GM23338 (cell line): ENCODE results near the gene MAMDC2. TPM values are rescaled to one million over a fixed set of nuclear protein-coding genes. Genes with fewer than 3 reads are reported as not detected.

Experiments
- ATAC-seq: fragments of 200-7000 bp; cut with Tn5 transposase; 3 replicates; pipeline ENCODE4 v1.9.1; 2020
- DNase-seq: peaks from one replicate; pipeline ENCODE4 v3.0.0-alpha.2; 2015; ENCODE audit warnings: low spot score
- H2AFZ ChIP-seq: fragments of 200-600 bp; sonication (generic); 2 replicates; pipeline ENCODE4 v1.8.0; 2016; ENCODE audit warnings: antibody characterized with exemption, mild to moderate bottlenecking, moderate library complexity
- H3F3A ChIP-seq: fragments of 200-600 bp; sonication (generic); replicated peaks from 2 replicates; pipeline ENCODE4 v1.8.0; 2017; ENCODE audit warnings: antibody characterized with exemption, mixed run types, low read depth
- H3K27ac ChIP-seq: fragments of 200-600 bp; sonication (generic); 2 replicates; pipeline ENCODE4 v1.6.1; 2016; ENCODE audit warnings: low read depth
- H3K27me3 ChIP-seq: fragments of 200-600 bp; sonication (generic); 2 replicates; pipeline ENCODE4 v1.8.0; 2016; ENCODE audit warnings: mild to moderate bottlenecking, mixed run types, moderate library complexity; ENCODE audit not compliant: insufficient read depth
- H3K36me3 ChIP-seq: fragments of 200-600 bp; sonication (generic); 2 replicates; pipeline ENCODE4 v1.8.0; 2016; ENCODE audit warnings: mild to moderate bottlenecking; ENCODE audit not compliant: insufficient read depth
- H3K4me1 ChIP-seq: fragments of 200-600 bp; sonication (generic); 2 replicates; pipeline ENCODE4 v1.8.0; 2016; ENCODE audit warnings: mild to moderate bottlenecking, moderate library complexity; ENCODE audit not compliant: insufficient read depth
- H3K4me2 ChIP-seq: fragments of 200-600 bp; sonication (generic); 2 replicates; pipeline ENCODE4 v1.7.1; 2017; ENCODE audit warnings: mixed run types
- H3K4me3 ChIP-seq: fragments of 200-600 bp; sonication (generic); 2 replicates; pipeline ENCODE4 v1.6.1; 2016; ENCODE audit warnings: mixed run types
- H3K79me2 ChIP-seq: fragments of 200-600 bp; sonication (generic); replicated peaks from 2 replicates; pipeline ENCODE4 v1.8.0; 2017; ENCODE audit warnings: mild to moderate bottlenecking; ENCODE audit not compliant: insufficient read depth
- H3K9me2 ChIP-seq: fragments of 200-600 bp; sonication (generic); 2 replicates; pipeline ENCODE4 v1.8.0; 2017; ENCODE audit not compliant: insufficient read depth
- H4K20me1 ChIP-seq: fragments of 200-600 bp; sonication (generic); replicated peaks from 2 replicates; pipeline ENCODE4 v1.8.0; 2017; ENCODE audit warnings: mild to moderate bottlenecking; ENCODE audit not compliant: insufficient read depth
- H3K27ac Mint-ChIP-seq: 2 replicates; pipeline ENCODE4 v1.8.0; 2020; ENCODE audit warnings: inconsistent platforms, mild to moderate bottlenecking, moderate library complexity, mixed read lengths
- H3K27me3 Mint-ChIP-seq: 3 replicates; pipeline ENCODE4 v1.8.0; 2022; ENCODE audit warnings: low read depth, mild to moderate bottlenecking, moderate library complexity, mixed read lengths, inconsistent platforms; ENCODE audit not compliant: insufficient read depth, poor library complexity
- H3K36me3 Mint-ChIP-seq: 3 replicates; pipeline ENCODE4 v1.8.0; 2021; ENCODE audit warnings: low read depth, mild to moderate bottlenecking, inconsistent platforms, moderate library complexity, mixed read lengths
- H3K4me1 Mint-ChIP-seq: 3 replicates; pipeline ENCODE4 v1.8.0; 2020; ENCODE audit warnings: mild to moderate bottlenecking, inconsistent platforms, mixed read lengths
- H3K4me3 Mint-ChIP-seq: 3 replicates; pipeline ENCODE4 v1.8.0; 2021; ENCODE audit warnings: moderate library complexity, mild to moderate bottlenecking, inconsistent platforms, mixed read lengths
- H3K9me3 Mint-ChIP-seq: 3 replicates; pipeline ENCODE4 v1.8.0; 2020; ENCODE audit warnings: moderate library complexity, mild to moderate bottlenecking, inconsistent platforms, mixed read lengths
- CREB1 ChIP-seq: fragments of 250-450 bp; sonication (Bioruptor Pico); IDR thresholded peaks from 2 replicates; pipeline ENCODE4 v1.5.0; 2020; ENCODE audit warnings: low read depth, mild to moderate bottlenecking, moderate library complexity
- EZH2phosphoT487 ChIP-seq: fragments of 200-600 bp; sonication (generic); IDR thresholded peaks from one replicate; pipeline ENCODE4 v1.8.1; 2018; ENCODE audit warnings: antibody characterized with exemption; ENCODE audit not compliant: unreplicated experiment
- JUNB ChIP-seq: IDR thresholded peaks from one replicate; pipeline ENCODE4 v1.6.1; 2016; ENCODE audit warnings: antibody characterized with exemption; ENCODE audit not compliant: unreplicated experiment
- POLR2AphosphoS5 ChIP-seq: IDR thresholded peaks from 2 replicates; pipeline ENCODE4 v1.6.1; 2016; ENCODE audit warnings: antibody characterized with exemption, low read depth
- REST ChIP-seq: IDR thresholded peaks from one replicate; pipeline ENCODE4 v1.6.1; 2018; ENCODE audit warnings: antibody characterized with exemption; ENCODE audit not compliant: unreplicated experiment
- STAT1 ChIP-seq: IDR thresholded peaks from one replicate; pipeline ENCODE4 v1.6.1; 2016; ENCODE audit warnings: antibody characterized with exemption; ENCODE audit not compliant: unreplicated experiment
- ZNF331 ChIP-seq: fragments of 250-450 bp; sonication (Bioruptor Pico); IDR thresholded peaks from 2 replicates; pipeline ENCODE4 v1.5.0; 2020; ENCODE audit warnings: low read depth, mild to moderate bottlenecking, moderate library complexity
- ZNF462 ChIP-seq: fragments of 250-450 bp; sonication (Bioruptor Pico); IDR thresholded peaks from 2 replicates; pipeline ENCODE4 v1.5.0; 2020; ENCODE audit warnings: mild to moderate bottlenecking, moderate library complexity
- polyA plus RNA-seq: library from polyadenylated mRNA; unstranded; fragments of >200 nt; fragmentation: Nextera tagmentation; extraction: Ambion mirVana; gene quantifications from 2 replicates; pipeline ENCODE4 v1.2.1, GENCODE V29; 2016
- total RNA-seq: library from RNA; depleted of rRNA; stranded (reverse); fragments of >200 nt; shearing (Covaris generic); gene quantifications from 2 replicates; pipeline ENCODE4 v1.2.3, GENCODE V29; 2014
- TF ChIP-seq, protein P1 (sequence below): IDR thresholded peaks from 2 replicates; pipeline ENCODE4 v1.6.1; 2016; ENCODE audit warnings: antibody characterized with exemption

Gene MAMDC2
- total and polyA plus RNA-seq, 2 experiments from 2014 or later: 7.7 to 19.6 TPM

- H3K4me3 Mint-ChIP-seq: no peak overlapping the region
- TF ChIP-seq JUNB: no peak
- no peak for TF ChIP-seq POLR2AphosphoS5
- TF ChIP-seq, protein P1, sequence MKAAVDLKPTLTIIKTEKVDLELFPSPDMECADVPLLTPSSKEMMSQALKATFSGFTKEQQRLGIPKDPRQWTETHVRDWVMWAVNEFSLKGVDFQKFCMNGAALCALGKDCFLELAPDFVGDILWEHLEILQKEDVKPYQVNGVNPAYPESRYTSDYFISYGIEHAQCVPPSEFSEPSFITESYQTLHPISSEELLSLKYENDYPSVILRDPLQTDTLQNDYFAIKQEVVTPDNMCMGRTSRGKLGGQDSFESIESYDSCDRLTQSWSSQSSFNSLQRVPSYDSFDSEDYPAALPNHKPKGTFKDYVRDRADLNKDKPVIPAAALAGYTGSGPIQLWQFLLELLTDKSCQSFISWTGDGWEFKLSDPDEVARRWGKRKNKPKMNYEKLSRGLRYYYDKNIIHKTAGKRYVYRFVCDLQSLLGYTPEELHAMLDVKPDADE: no peak
- no peak for TF ChIP-seq ZNF331 (CRISPR knock-in tag)
- no peak for TF ChIP-seq ZNF462 (CRISPR knock-in tag)
- H3K4me1 ChIP-seq: no peaks in the 10 kb centered on the region
- H3K4me3 ChIP-seq: no peak overlapping the region
- DNase-seq: no peak
- no peaks in the 10 kb centered on the region for H3F3A ChIP-seq
- ATAC-seq: no peak
- no peaks in the 10 kb centered on the region for H3K36me3 ChIP-seq
- H3K36me3 Mint-ChIP-seq: no peaks in the 10 kb centered on the region
- H3K9me2 ChIP-seq: no peaks in the 10 kb centered on the region
- H3K27ac ChIP-seq: no peak overlapping the region
- H3K27me3 Mint-ChIP-seq: no peaks in the 10 kb centered on the region
- no peak overlapping the region for H3K27ac Mint-ChIP-seq
- H3K27me3 ChIP-seq: no peaks in the 10 kb centered on the region
- peaks cover 4% of the 10 kb centered on the region; the same call in 2 of the 3 replicates for H3K4me1 Mint-ChIP-seq
- H3K4me2 ChIP-seq: no peak overlapping the region
- no peak overlapping the region for H2AFZ ChIP-seq
- H3K9me3 Mint-ChIP-seq: no peaks in the 10 kb centered on the region
- no peaks in the 10 kb centered on the region for H4K20me1 ChIP-seq
- no peaks in the 10 kb centered on the region for H3K79me2 ChIP-seq
Measured at GRCh38 chr9:70192707-70193106, 149.1 kb downstream of the MAMDC2 start.

GRCh38 chr9:70195456-70195855, 151.8 kb downstream of the MAMDC2 start:
- H3K36me3 ChIP-seq: no peaks in the 10 kb centered on the region
- no peak overlapping the region for H2AFZ ChIP-seq
- DNase-seq (no peak), ATAC-seq (no peak)
- H3K9me2 ChIP-seq: no peaks in the 10 kb centered on the region
- no peaks in the 10 kb centered on the region for H3K9me3 Mint-ChIP-seq
- H3K4me1 ChIP-seq: no peaks in the 10 kb centered on the region
- H3K4me3 ChIP-seq: no peak overlapping the region
- H3K27ac ChIP-seq: no peak overlapping the region
- H3K4me1 Mint-ChIP-seq: peaks cover 4% of the 10 kb centered on the region; the same call in 2 of the 3 replicates
- no peaks in the 10 kb centered on the region for H3F3A ChIP-seq
- no peaks in the 10 kb centered on the region for H3K36me3 Mint-ChIP-seq
- no peak overlapping the region for H3K4me3 Mint-ChIP-seq
- H4K20me1 ChIP-seq: no peaks in the 10 kb centered on the region
- H3K27ac Mint-ChIP-seq: no peak overlapping the region
- H3K27me3 Mint-ChIP-seq: no peaks in the 10 kb centered on the region
- H3K27me3 ChIP-seq: no peaks in the 10 kb centered on the region
- H3K4me2 ChIP-seq: no peak overlapping the region
- H3K79me2 ChIP-seq: no peaks in the 10 kb centered on the region
- TF ChIP-seq, protein P1: no peak
- TF ChIP-seq REST (no peak), POLR2AphosphoS5 (no peak), EZH2phosphoT487 (no peak), ZNF331 (CRISPR knock-in tag) (no peak), STAT1 (no peak), CREB1 (CRISPR knock-in tag) (no peak)
